ENCODE data around the gene B3GAT1.

- TF ChIP-seq CTCF (CRISPR knock-in tag; IDR thresholded peaks at IDR 0.05): peak; percentile 97
- TF ChIP-seq PHF8 (CRISPR knock-in tag; IDR thresholded peaks at IDR 0.05): no peak
- no peak for TF ChIP-seq TSC22D2 (CRISPR knock-in tag; IDR thresholded peaks at IDR 0.05; ENCODE audit: borderline replicate concordance)
- no peak for TF ChIP-seq ZFP36L2 (CRISPR knock-in tag; IDR thresholded peaks at IDR 0.05)
- TF ChIP-seq ZNF512 (CRISPR knock-in tag; IDR thresholded peaks at IDR 0.05): no peak
- TF ChIP-seq GABPB1 (CRISPR knock-in tag; IDR thresholded peaks at IDR 0.05): peak; percentile 46
- TF ChIP-seq SIN3A (IDR thresholded peaks at IDR 0.05; ENCODE audit: borderline replicate concordance, low read depth, low read length): no peak
- TF ChIP-seq ZKSCAN8 (CRISPR knock-in tag; IDR thresholded peaks at IDR 0.05; ENCODE audit: borderline replicate concordance): 0 out of 2 replicates have a peak, but pooled peaks have one; percentile 28
- no peak for TF ChIP-seq HOXA7 (CRISPR knock-in tag; IDR thresholded peaks at IDR 0.05)
- TF ChIP-seq NFATC3 (CRISPR knock-in tag; IDR thresholded peaks at IDR 0.05): no peak
- no peak for TF ChIP-seq ZNF510 (CRISPR knock-in tag; IDR thresholded peaks at IDR 0.05; ENCODE audit: low read depth)
- no peak for TF ChIP-seq PAF1 (CRISPR knock-in tag; IDR thresholded peaks at IDR 0.05)
- no peak for TF ChIP-seq FOXA3 (CRISPR knock-in tag; IDR thresholded peaks at IDR 0.05)
Observed at GRCh38 chr11:134360050-134360835, 51.8 kb downstream of the B3GAT1 start.
